ENCODE data around the gene TMPRSS11D. TPM values are rescaled to one million over a fixed set of nuclear protein-coding genes. Genes with fewer than 3 reads are reported as not detected.

TMPRSS11D gene
- total and polyA plus RNA-seq, 4 donors: not detected

GRCh38 chr4:67790721-67791120 is 93.1 kb downstream of the TMPRSS11D start:
- H3K27ac ChIP-seq (ENCODE audit: low read depth, low read length): no peak overlapping the region
- DNase-seq (ENCODE audit: low read depth in 4 of 6, low spot score in 6 of 6): no peak
- no peak overlapping the region for H3K4me3 ChIP-seq (ENCODE audit: low read depth, low read length)
- no peaks in the 10 kb centered on the region for H3K36me3 ChIP-seq (ENCODE audit: control insufficient read depth, insufficient read depth, low read length)
- H3K4me1 ChIP-seq (ENCODE audit: control insufficient read depth, insufficient read depth, low read length): no peaks in the 10 kb centered on the region
- H3K9me3 ChIP-seq (ENCODE audit: control insufficient read depth, insufficient read depth, low read length): no peaks in the 10 kb centered on the region
- H3K27me3 ChIP-seq (ENCODE audit: control insufficient read depth, insufficient read depth, low read length): no peaks in the 10 kb centered on the region

DNA sequence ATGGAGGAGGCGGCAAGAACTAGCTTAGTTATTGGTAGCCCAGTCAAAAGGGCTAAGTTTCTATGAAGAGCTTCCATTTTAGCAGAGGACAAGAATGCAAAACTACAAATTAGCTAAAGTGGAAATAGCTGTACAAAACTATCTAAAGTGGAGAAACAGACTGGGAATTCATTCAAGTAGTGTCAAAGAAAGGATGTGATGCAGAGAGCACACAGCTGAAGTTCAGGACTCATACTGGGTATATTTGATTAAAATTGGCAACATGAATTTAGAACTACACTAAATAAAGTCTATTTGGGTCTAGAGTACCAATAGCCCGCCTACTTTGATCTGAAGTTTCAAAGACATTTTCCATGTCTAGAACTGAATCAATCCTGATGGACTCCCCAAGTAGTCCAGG is 96.5 kb downstream of the TMPRSS11D start:
- Histone ChIP-seq H3K36me3 (ENCODE audit: control insufficient read depth, insufficient read depth, low read length) (no peaks in the 10 kb centered on the region), H3K27me3 (ENCODE audit: control insufficient read depth, insufficient read depth, low read length) (no peaks in the 10 kb centered on the region), H3K4me1 (ENCODE audit: control insufficient read depth, insufficient read depth, low read length) (no peaks in the 10 kb centered on the region), H3K4me3 (ENCODE audit: low read depth, low read length) (no peak overlapping the region), H3K9me3 (ENCODE audit: control insufficient read depth, insufficient read depth, low read length) (no peaks in the 10 kb centered on the region), H3K27ac (ENCODE audit: low read depth, low read length) (no peak overlapping the region)
- WGBS (ENCODE audit: insufficient coverage): no CpG with 5 or more reads among the region's 2 CpGs
- no peak for DNase-seq (ENCODE audit: low read depth in 4 of 6, low spot score in 6 of 6)

DNA sequence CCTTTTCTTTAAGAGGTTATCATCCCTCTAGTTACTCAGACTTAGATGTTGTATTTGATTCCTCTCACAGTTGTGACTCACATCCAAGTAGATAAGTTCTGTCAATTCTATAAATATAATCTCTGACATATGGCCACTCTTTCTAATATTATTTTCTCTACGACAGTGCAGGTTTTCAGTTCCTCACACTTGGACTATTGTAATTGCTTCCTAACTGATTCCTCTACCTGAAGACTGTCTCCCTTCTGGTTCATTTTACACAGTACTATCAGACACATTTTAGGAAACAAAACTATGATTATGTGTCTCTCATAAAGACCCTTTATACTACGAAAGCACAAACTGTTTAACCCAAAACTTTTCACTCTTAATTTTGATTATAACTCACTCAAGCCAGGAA is 98.3 kb downstream of the TMPRSS11D start:
- DNase-seq (ENCODE audit: low read depth in 4 of 6, low spot score in 6 of 6): no peak
- Histone ChIP-seq H3K27ac (ENCODE audit: low read depth, low read length) (no peak overlapping the region), H3K9me3 (ENCODE audit: control insufficient read depth, insufficient read depth, low read length) (no peaks in the 10 kb centered on the region), H3K27me3 (ENCODE audit: control insufficient read depth, insufficient read depth, low read length) (no peaks in the 10 kb centered on the region), H3K36me3 (ENCODE audit: control insufficient read depth, insufficient read depth, low read length) (no peaks in the 10 kb centered on the region), H3K4me1 (ENCODE audit: control insufficient read depth, insufficient read depth, low read length) (no peaks in the 10 kb centered on the region), H3K4me3 (ENCODE audit: low read depth, low read length) (no peak overlapping the region)
- WGBS (ENCODE audit: insufficient coverage): 100% methylated on average over 2 of the region's 2 CpGs

GRCh38 chr4:67779631-67780030 is 104.2 kb downstream of the TMPRSS11D start:
- Histone ChIP-seq H3K27me3 (ENCODE audit: control insufficient read depth, insufficient read depth, low read length) (no peaks in the 10 kb centered on the region), H3K4me1 (ENCODE audit: control insufficient read depth, insufficient read depth, low read length) (no peaks in the 10 kb centered on the region), H3K27ac (ENCODE audit: low read depth, low read length) (no peak overlapping the region), H3K4me3 (ENCODE audit: low read depth, low read length) (no peak overlapping the region), H3K9me3 (ENCODE audit: control insufficient read depth, insufficient read depth, low read length) (no peaks in the 10 kb centered on the region), H3K36me3 (ENCODE audit: control insufficient read depth, insufficient read depth, low read length) (no peaks in the 10 kb centered on the region)
- DNase-seq (ENCODE audit: low read depth in 4 of 6, low spot score in 6 of 6): no peak
- WGBS (ENCODE audit: insufficient coverage): 60% methylated on average over 1 of the region's 2 CpGs

- Histone ChIP-seq H3K36me3 (ENCODE audit: control insufficient read depth, insufficient read depth, low read length) (no peaks in the 10 kb centered on the region), H3K4me1 (ENCODE audit: control insufficient read depth, insufficient read depth, low read length) (no peaks in the 10 kb centered on the region), H3K9me3 (ENCODE audit: control insufficient read depth, insufficient read depth, low read length) (no peaks in the 10 kb centered on the region), H3K4me3 (ENCODE audit: low read depth, low read length) (no peak overlapping the region), H3K27ac (ENCODE audit: low read depth, low read length) (no peak overlapping the region), H3K27me3 (ENCODE audit: control insufficient read depth, insufficient read depth, low read length) (no peaks in the 10 kb centered on the region)
- no peak for DNase-seq (ENCODE audit: low read depth in 4 of 6, low spot score in 6 of 6)
- WGBS (ENCODE audit: insufficient coverage): 83% methylated on average over 1 of the region's 1 CpG
Observed at GRCh38 chr4:67776746-67777145, 107.1 kb downstream of the TMPRSS11D start.

Other genes starting within 250 kb of the TMPRSS11D start
- gene UBA6, start 182.8 kb downstream of the TMPRSS11D start, total RNA-seq: 10 to 100 TPM; 76.6 to 91.0 TPM
- 10 to 100 TPM; 46.6 to 52.3 TPM for gene UBA6, start 182.8 kb downstream of the TMPRSS11D start, polyA plus RNA-seq (ENCODE audit: insufficient read length in 2 of 2)
- gene GNRHR, start 129.6 kb downstream of the TMPRSS11D start, total RNA-seq: under 1 TPM in 1 of 2 donors, not detected in 1; 0.10 TPM
- gene GNRHR, start 129.6 kb downstream of the TMPRSS11D start, polyA plus RNA-seq (ENCODE audit: insufficient read length in 2 of 2): 1 to 10 TPM in 1 of 2 donors, under 1 TPM in 1; 0.89 to 1.2 TPM
- gene TMPRSS11A, start 79.5 kb upstream of the TMPRSS11D start, total RNA-seq: not detected
- gene TMPRSS11A, start 79.5 kb upstream of the TMPRSS11D start, polyA plus RNA-seq (ENCODE audit: insufficient read length in 2 of 2): under 1 TPM in 1 of 2 donors, not detected in 1; 0.05 TPM
- gene TMPRSS11F, start 245.9 kb upstream of the TMPRSS11D start, total RNA-seq: not detected
- gene TMPRSS11F, start 245.9 kb upstream of the TMPRSS11D start, polyA plus RNA-seq (ENCODE audit: insufficient read length in 2 of 2): under 1 TPM in 1 of 2 donors, not detected in 1; 0.16 TPM

Measured in spinal cord (tissue), 10 donors.